HepG2 (cell line): ENCODE measurements around the gene GMEB2. TPM values are rescaled to one million over a fixed set of nuclear protein-coding genes. Genes with fewer than 3 reads are reported as not detected.

ENCODE experiments used
- MAFK ChIP-seq, 2 experiments: IDR thresholded peaks in 1 of 2; conservative IDR thresholded peaks in 1 of 2; 2 replicates each; pipeline ENCODE4 v1.6.1; 2011; ENCODE audit warnings: improper control_type of control experiment in 2 of 2, low read length in 2 of 2
- PRDM15 ChIP-seq: sonication (generic); formaldehyde crosslinking; IDR thresholded peaks from 2 replicates; pipeline ENCODE4 v1.4.0; 2020; ENCODE audit warnings: missing genetic modification reagents
- RELA ChIP-seq: sonication (generic); formaldehyde crosslinking; IDR thresholded peaks from 2 replicates; pipeline ENCODE4 v1.4.0; 2020; ENCODE audit warnings: missing genetic modification reagents
- ZBTB40 ChIP-seq, 2 experiments: fragments of 450-650 bp in 1 of 2; sonication (generic) in 1 of 2; formaldehyde crosslinking in 1 of 2; IDR thresholded peaks; 2 replicates each; pipeline versions ENCODE4 v1.6.1 to v1.8.0; 2016 to 2022; ENCODE audit warnings: antibody characterized with exemption in 1 of 2, mild to moderate bottlenecking in 1 of 2, missing genetic modification reagents in 1 of 2
- ZNF775 ChIP-seq: sonication (generic); formaldehyde crosslinking; IDR thresholded peaks from 2 replicates; pipeline ENCODE4 v1.4.0; 2020; ENCODE audit warnings: missing genetic modification reagents, mild to moderate bottlenecking, moderate library complexity, borderline replicate concordance
- polyA plus RNA-seq, 8 experiments: library from polyadenylated mRNA; depleted of rRNA in 3 of 8; stranded (reverse) in 7 of 8; unstranded in 1 of 8; fragments of >200 nt; fragmentation: Illumina TruSeq in 4 of 8; extraction: Trizol in 4 of 8; gene quantifications; 2 replicates each; pipeline versions ENCODE4 v1.2.1 to v1.2.3, GENCODE V29; 2011 to 2016; ENCODE audit warnings: low read depth in 4 of 8, missing spikeins in 1 of 8, mixed read lengths in 1 of 8; ENCODE audit not compliant: insufficient read depth in 1 of 8
- total RNA-seq, 5 experiments: library from RNA; depleted of rRNA; stranded (reverse); fragments of >200 nt; fragmentation: Illumina TruSeq; extraction: Trizol; gene quantifications; 2 replicates each; pipeline ENCODE4 v1.2.3, GENCODE V29; 2016; ENCODE audit warnings: low read depth in 1 of 5
- TF ChIP-seq, protein P1 (sequence below): sonication (generic); formaldehyde crosslinking; IDR thresholded peaks from 2 replicates; pipeline ENCODE4 v1.5.0; 2020; ENCODE audit warnings: missing genetic modification reagents
- TF ChIP-seq, protein P2 (sequence below): sonication (generic); formaldehyde crosslinking; IDR thresholded peaks from 2 replicates; pipeline ENCODE4 v1.5.0; 2020; ENCODE audit warnings: mild to moderate bottlenecking, missing genetic modification reagents, borderline replicate concordance

GMEB2 gene
- total and polyA plus RNA-seq, 2 of the 13 experiments (the other 11 are each of a cell fraction or from before 2014, with no cell fraction given), result 10.6 to 12.4 TPM

DNA sequence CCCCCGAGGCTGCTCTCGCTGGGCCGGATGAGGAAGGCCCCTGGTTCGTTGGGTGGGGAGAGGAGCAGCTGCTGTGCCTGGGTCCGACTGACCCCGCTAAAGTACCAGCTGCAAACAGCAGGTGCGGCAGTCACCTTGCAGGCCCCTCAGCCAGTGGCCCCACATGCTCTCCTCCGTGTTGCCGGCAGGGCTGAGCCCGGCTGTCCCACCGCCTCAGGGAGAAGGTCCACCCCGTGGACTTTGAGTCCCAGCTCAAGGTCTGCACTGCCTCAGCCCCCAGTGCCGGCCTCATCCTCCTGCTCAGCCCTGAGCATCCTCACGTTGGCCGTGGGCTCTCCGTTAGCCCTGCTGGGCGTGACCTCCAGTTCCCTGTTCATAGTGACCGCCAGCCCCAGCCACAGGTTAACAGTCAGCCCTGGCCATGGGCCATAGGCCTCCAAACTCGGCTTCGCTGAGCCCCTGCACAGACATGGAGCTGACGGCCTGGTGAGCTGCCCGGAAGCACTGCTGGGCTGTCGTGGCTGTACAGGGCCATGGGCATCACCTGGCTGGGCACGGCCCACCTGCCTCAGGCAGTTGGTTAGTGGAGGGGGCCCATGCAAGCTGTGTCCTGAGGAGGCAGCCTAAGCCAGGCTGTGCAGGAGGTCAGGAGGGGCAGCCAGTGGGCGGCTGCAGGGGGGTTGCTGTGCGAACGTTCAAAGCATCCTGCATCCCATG, 82.5 kb downstream of the GMEB2 start (continued):
- TF ChIP-seq, protein P1, sequence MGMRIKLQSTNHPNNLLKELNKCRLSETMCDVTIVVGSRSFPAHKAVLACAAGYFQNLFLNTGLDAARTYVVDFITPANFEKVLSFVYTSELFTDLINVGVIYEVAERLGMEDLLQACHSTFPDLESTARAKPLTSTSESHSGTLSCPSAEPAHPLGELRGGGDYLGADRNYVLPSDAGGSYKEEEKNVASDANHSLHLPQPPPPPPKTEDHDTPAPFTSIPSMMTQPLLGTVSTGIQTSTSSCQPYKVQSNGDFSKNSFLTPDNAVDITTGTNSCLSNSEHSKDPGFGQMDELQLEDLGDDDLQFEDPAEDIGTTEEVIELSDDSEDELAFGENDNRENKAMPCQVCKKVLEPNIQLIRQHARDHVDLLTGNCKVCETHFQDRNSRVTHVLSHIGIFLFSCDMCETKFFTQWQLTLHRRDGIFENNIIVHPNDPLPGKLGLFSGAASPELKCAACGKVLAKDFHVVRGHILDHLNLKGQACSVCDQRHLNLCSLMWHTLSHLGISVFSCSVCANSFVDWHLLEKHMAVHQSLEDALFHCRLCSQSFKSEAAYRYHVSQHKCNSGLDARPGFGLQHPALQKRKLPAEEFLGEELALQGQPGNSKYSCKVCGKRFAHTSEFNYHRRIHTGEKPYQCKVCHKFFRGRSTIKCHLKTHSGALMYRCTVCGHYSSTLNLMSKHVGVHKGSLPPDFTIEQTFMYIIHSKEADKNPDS (CRISPR knock-in tag), result no peak
- TF ChIP-seq MAFK (conservative IDR thresholded peaks at IDR 0.05 in 1 of 2, IDR thresholded peaks at IDR 0.05 in 1 of 2; ENCODE audit: low read length in 2 of 2), result no peak
- no peak for TF ChIP-seq PRDM15 (CRISPR knock-in tag)
- no peak for TF ChIP-seq ZBTB40 (IDR thresholded peaks at IDR 0.05)
- TF ChIP-seq ZBTB40 (CRISPR knock-in tag; IDR thresholded peaks at IDR 0.05), result 0 out of 2 replicates have a peak, but pooled peaks have one; percentile 25
- TF ChIP-seq, protein P2, sequence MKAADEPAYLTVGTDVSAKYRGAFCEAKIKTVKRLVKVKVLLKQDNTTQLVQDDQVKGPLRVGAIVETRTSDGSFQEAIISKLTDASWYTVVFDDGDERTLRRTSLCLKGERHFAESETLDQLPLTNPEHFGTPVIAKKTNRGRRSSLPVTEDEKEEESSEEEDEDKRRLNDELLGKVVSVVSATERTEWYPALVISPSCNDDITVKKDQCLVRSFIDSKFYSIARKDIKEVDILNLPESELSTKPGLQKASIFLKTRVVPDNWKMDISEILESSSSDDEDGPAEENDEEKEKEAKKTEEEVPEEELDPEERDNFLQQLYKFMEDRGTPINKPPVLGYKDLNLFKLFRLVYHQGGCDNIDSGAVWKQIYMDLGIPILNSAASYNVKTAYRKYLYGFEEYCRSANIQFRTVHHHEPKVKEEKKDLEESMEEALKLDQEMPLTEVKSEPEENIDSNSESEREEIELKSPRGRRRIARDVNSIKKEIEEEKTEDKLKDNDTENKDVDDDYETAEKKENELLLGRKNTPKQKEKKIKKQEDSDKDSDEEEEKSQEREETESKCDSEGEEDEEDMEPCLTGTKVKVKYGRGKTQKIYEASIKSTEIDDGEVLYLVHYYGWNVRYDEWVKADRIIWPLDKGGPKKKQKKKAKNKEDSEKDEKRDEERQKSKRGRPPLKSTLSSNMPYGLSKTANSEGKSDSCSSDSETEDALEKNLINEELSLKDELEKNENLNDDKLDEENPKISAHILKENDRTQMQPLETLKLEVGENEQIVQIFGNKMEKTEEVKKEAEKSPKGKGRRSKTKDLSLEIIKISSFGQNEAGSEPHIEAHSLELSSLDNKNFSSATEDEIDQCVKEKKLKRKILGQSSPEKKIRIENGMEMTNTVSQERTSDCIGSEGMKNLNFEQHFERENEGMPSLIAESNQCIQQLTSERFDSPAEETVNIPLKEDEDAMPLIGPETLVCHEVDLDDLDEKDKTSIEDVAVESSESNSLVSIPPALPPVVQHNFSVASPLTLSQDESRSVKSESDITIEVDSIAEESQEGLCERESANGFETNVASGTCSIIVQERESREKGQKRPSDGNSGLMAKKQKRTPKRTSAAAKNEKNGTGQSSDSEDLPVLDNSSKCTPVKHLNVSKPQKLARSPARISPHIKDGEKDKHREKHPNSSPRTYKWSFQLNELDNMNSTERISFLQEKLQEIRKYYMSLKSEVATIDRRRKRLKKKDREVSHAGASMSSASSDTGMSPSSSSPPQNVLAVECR, result peak; percentile 61
- no peak for TF ChIP-seq ZNF775 (CRISPR knock-in tag)
- TF ChIP-seq RELA (CRISPR knock-in tag), result no peak
